NCI-H2081 (cell line): ENCODE measurements around the gene SOBP.

Experiments
- DNase-seq, 2 experiments: peaks; one replicate each; lab custom pipeline; 2025; lab: John Stamatoyannopoulos, UW

SOBP gene

DNA sequence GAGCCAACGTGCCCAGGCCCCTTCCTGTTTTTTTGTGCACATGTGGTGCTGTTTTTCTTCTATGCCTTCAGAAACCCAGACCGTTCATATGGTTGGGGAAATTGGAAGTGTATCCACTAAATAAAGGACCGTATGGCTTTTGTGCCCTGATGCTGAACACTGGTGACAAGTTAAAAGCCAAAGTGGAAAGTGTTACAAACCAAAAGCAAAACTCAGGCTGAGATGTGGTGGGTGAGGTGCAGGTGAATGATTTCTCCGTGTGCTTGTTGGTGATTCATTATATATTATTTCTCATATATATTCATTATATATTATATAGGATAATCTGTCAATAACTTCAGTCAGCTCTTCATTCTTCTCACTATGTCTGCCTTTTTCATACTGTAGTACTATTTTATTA, 148.6 kb downstream of the SOBP start:
- no peak for DNase-seq

DNA sequence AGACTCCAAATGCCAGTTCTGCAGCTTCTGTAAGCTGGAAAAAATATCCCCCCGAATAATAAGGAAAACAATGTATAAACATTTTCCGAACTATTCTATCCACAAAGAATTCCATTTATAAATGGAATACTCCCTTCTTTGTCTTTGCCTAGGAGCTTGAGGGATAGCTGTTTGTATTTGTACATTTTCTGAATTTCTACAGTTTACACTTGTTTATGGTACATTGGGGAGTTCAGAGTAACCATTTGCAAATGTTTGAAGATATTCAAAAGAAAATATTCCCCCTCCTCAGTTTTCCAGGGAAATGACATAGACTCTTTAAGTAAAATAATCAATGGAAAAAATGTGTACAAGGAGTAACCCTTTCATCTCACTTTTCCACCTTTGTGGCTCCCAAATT, 149.6 kb downstream of the SOBP start:
- DNase-seq, result no peak

DNA sequence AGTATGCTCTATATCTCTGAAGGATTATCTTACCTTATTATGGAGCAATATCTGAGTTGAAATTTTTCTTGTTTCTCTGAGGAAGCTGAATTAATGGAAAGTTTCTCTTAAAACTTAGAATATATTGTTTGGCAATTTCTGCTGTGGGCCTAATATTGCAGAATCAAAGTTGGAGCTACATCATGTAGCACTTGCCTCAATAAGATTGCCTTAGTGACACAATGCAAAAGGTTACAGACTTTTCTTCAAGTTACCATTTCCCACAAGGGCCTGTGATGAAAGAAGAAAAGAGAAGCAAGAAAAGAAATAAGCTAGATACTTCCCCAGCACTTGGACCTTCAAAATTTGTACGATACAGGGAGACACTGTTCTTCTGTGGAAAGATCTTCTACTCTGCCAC, 151.2 kb downstream of the SOBP start:
- DNase-seq, result no peak

DNA sequence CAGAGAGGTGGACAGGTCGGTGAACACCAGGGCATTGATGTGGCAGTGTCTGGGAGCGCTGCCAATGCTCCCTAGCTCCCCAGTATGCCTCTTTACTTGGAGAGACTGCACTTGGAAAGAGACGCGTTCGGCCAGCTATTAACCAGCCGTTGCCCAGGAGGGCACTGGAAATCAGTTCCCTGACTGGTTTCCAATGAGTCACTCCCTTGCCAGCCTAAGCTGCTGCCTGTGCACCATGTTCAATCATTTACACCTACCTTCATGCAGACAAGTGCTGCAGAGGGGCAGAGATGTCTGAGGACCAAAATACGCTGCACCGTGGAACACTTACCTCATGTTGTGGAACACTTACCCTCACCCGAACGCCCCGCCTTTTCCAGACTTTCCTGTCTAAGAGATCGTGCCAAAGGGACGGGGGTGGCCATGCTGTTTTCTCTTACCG, 151.6 kb downstream of the SOBP start:
- DNase-seq, result no peak

DNA sequence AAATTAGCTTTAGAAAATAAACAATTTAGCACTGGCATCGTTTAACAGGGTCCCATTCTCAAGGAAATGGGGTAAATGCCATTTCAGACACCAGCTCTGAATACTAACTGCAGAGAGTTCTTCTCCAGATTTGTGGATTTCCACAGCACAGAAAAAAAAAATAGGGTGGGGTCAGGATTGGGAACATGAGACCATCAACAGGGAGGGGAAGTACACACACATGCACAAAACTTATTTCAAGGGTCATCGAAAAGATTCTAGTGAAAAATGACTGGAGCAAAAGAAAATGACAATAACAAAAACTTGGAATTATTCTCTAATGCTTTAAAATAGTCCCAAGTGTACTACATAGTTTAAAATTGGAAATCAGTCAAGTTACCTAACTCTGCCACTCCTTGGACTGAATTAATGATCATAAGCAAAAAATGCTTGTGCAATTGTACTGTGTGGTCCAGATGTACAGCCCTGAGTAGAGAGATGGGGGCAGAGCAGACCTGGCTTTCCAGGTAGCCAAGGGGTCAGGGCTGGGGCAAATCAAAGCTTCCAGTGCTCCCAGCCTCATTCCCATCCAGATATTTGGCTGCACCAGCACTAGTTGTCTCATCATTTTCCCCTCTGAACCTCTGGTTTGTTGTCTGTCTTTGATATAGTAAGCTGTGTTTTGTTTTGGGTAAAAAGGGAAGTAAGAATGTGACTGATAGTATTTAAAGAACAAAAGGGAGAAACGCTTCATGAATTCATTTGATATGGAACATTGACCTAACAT, 152.4 kb downstream of the SOBP start:
- no peak for DNase-seq

DNA sequence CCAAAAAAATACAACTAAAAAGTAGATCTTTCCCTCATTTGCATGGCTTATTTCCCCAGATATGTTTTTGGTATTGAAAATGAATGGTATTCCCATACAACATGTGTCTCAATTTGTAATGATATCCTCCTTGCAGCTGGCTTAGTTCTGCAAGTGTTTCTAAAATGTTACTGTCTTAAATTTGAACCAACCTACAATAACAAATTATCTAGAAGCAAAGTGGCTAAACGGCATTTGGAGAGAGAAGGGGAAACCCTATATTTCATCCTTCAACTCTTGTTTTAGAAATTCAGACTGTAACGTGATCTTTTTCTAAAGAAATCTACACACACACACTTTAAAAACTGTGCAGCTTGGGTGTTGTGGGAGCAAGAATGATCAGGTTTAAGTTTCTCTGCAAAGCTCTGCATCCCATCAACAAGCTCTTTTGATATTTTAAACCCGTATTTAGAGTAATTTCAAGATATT, 153.0 kb downstream of the SOBP start:
- no peak for DNase-seq

DNA sequence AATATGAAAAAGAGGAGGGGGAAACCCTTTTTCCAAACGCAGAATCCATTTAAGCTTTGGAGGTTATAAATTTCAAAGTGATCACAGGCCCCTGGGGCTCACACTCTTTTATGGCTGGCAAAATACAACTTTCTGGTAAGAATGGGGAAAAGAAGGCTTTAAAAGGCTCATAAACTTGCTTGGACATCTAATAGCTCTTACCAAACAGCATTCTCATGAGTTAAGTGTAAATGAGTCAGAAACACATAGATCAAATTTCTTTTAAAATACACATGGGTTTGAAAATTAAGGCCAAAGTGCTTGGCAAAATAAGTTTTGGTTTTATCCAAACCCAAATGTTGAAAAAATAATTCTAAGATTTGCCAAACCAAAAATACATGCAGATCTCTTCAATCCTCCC, 154.6 kb downstream of the SOBP start:
- DNase-seq, result no peak

DNA sequence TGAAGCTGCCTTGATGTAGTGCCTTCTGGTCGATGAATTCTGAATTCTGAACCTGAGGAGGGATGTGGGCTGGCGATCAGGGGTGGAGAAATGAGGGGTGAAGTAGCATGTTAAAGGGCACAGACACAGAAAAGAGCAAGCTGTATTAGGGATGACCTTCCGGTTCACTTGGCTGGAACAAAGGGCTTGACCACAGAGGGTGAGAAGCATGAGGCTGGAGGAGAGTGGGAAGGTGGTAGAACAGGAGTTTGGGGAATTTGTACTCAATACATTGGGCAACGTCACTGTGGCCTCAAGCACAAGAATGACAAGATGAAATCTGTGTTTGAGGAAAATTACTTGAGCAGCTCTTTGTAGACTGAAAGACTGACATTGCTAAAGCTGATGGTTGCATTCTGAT, 155.8 kb downstream of the SOBP start:
- no peak for DNase-seq

DNA sequence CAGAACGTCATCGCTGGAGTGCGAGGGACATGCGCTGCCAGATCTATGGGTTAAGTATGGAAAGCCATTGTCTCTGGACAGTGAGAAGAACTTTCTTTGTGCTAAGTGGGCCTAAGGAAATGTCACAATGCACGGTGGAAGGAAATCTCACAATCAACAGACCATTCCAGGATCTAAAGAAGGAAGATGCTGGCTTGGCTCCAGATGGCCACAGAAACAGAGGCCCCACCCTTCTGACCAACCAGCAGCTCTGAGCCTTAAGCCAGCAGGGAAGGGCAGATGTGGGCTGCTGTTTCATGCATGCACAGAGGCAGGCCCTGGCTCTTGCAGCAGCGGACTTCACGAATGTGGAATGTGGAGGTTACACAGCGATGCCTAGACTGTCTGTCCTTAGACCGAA, 156.3 kb downstream of the SOBP start:
- no peak for DNase-seq

DNA sequence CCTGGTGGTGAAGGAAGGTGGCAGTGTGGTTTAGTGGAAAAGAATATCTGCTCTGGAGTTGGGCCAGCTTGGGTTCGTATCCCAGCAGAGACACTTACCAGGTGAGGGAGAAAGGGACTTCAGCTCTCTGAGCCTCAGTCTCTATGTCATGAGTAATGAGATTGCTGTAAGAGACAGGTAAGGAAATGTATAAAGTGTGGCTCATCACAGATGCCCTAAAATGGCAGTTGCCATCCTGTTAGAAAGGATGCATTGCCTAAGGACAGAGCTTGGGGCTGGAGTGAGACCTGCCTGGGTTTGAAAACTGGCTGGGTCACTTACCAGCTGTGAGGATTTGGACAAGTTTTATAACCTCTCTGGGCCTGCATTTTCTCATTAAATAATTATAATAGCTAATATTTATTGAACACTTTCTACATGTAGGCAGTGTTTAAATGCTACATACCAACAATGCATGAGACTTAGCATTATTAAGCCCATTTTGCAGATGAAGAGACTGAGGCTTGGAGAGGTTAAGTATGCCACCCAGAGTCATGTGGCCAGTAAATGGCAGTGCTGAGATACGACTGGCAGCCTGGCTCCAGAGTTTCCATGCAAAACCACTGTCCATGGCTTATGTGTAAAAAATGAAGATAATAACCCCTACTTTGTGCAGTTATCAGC, 157.0 kb downstream of the SOBP start:
- no peak for DNase-seq

DNA sequence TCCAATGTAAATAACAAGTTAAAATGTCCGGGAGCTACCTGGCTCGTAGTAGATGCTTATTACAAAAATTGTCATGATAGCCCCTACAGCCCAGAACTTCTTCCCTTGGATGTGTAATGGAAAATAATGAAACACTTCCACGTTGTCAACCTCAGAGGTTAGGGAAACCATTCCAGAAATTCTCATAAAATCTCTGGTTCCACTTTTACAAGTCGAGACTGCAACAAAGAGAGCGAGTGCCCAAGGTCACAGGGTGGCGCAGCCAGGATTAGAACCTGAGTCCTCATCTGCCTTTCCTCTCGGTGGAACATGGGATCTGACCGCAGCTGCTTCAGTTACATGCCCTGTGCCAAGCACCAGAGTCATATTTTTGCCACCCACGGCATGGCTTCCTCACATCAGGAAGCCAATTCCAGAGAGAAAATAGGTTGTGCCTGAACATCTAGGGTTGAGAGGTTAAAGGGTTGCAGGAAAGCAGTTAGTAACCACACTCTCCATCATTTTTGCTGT, 157.6 kb downstream of the SOBP start:
- no peak for DNase-seq

DNA sequence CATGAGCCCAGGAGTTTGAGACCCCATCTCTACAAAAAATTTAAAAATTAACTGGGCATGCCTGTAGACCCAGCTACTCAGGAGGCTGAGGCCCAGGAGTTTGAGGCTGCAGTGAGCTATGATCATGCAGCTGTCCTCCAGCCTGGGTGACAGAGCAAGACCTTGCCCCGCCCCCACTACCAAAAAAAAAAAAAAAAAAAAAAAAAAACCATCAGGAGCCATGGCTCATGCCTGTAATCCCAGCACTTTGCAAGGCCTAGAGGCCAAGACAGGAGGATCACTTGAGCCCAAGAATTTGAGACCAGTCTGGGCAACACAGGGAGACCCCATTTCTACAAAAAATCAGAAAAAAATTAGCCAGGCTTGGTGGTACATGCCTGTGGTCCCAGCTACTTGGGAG, 159.1 kb downstream of the SOBP start:
- no peak for DNase-seq

DNA sequence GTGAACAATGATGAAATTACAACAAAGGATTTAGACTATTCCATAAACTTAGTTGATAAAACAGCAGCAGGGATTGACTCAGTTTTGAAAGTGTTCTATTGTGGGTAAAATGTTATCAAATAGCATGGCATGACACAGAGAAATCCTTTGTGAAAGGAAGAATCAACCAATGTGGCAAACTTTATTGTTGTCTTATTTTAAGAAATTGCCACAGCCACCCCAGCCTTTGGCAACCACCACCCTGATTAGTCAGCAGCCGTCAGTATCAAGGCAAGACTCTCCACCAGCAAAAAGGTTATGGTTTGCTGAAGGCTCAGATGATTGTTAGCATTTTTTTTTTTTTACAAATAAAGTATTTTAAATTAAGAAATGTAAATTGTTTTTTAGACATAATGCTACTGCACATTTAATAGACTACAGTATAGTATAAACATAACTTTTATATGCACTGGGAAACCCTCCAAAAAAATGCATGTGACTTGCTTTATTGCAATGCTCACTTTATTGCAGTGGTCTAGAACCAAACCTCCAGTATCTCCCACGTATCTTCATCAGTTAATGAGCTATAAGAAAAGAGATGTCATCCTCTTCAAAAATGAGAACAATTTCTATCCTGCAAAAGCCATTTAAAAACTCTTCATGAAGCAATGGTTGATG, 162.7 kb downstream of the SOBP start:
- DNase-seq, result no peak

DNA sequence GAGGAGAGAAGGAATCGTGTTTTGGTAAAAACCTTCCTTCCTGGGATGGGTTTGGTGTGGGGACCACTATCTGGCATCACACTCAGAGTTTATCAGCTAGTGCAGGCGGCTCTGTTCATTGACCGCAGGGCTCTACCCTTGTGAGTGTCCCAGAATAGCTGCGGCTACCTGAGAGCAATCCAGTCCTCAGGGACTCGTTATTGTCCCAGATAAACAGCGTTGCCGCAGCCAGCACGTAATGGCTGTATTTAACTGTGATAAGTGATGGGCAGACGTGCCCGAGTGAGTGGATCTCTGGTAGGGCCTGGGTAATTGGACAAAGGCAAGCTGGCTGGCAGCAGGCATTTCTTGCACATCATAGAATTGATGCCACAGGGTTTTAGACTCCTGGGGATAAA, 163.3 kb downstream of the SOBP start:
- peak; percentile 60 to 67 for DNase-seq

DNA sequence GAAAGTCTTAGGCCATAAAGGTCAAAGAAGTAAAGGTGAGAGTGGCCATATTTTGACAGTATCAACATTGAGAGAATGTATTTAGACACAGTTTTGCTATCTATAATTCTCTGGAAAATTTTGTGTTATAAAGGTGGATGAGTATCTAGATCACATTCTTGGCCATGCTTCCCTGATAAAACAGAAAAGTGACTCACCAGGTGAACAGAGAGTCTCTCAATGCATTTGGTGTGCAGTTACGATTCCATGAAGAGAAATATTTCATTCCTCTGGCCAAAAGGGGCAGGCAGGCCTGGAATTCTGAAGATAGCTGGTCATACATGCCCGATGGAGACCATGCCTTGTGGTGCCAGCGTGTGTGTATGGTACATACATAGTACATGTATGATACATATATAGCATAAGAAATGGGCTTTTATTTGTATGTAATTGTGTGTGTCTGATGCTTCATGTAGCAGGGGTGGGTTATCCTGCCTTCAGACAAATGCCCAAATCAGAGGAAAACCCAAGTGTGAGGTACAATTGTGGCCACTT, 164.0 kb downstream of the SOBP start:
- no peak for DNase-seq

DNA sequence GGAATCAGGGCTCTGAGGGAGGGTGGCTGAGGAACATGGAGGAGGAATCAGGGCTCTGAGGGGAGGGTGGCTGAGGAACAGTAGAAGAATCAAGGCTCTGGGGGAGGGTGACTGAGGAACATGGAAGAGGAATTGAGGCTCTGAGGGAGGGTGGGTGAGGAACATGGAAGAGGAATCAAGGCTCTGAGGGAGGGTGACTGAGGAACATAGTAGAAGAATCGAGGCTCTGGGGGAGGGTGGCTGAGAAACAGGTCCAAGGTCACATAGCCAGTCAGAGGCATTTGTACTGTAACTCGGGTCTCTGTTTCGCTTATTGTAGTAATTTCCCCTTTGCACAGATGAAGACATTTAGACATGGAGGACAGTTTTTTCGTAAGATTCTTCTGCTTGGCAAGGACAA, 164.8 kb downstream of the SOBP start:
- no peak for DNase-seq

DNA sequence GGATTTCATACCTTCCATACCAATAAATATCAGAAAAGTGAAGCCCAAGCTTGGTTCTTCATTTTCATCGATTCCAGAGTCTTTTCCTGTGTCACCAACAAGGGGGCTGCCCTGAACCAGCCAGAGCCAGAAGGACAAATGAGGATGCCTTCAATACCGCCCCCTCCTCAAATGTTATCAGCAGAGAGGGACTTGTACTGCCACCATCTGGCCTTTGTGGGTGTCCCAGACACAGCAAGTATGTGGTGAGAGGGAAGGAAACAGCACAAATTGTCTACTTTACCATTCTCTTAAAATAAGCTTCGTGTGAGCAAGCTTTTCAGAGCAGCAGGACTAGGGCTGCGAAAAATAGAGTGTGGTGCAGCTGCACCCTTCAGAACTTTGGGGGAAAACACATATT, 165.3 kb downstream of the SOBP start:
- DNase-seq, result peak; percentile 16 to 40

DNA sequence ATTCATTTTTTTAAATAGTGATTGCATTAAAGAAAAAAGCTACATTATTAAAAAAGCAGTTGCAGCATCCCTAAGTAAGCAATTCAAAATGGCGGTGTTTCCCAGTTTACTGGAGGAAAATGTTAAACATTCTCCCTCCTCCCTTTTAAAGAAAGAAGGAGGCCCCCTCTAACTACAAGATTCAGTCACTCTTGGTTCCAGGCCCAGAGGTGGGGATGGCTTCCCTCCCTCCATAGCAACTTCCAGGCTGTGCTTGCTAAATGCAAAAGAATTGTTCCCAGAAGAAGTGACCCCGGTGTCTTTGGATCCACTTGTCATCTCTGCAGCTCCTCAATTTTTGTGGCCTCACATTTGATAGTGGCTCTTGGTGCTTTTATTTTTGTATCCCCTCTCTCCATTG, 165.9 kb downstream of the SOBP start:
- DNase-seq, result no peak

DNA sequence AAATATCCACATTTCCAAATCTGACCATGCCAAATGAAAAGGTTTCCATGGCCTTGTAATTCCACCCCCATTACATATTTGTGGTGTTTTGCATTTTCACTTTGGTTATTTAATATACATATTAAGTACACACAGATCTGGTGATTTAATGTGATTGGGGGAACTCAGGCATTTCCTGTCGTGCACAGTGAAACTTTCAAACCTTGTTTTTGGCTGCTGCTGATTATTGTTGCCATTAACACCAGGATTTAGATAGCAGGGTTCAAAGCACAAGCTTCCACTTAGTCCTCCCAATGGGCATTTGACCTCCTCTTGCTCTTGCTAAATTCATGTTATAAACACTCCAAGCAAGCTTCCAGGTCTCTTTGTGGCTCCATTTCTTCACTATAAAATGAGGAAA, 166.5 kb downstream of the SOBP start:
- DNase-seq, result no peak

DNA sequence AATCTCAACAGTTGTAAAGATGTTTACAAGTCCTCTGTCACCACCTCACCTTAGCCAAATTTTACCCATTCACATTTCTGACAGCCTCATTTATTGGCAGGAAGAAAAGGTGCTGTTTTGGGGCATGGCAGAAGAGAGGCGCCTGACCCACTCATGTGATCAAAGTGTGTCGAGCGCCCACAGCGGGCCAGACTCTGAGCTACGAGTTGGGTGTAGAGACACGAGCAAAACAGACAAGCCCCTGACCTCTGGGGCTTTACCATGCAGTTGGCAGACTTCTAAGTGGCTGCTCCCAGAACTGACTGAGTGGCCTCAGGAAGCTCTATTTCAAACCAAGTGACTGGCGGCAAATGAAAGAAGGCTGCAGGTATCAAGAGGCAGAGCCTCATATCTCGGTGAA, 167.0 kb downstream of the SOBP start:
- DNase-seq, result no peak

DNA sequence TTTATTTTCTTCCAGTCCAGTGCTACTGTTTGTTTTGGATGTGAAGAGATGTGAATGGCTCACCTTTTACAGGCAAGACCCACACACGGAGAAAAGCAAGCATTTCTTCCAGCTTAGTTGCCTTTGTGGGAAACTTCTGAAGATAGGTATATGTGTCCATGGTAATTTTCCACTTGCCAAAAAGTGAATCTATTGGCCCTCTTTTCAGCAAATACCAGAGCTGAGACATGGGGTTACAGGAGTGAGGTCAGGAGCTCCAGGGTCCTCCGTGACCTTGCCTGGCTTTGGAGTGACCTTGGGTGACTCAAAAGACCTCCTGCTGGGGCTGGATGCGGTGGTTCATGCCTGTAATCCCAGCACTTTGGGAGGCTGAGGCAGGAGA, 167.4 kb downstream of the SOBP start:
- no peak for DNase-seq

DNA sequence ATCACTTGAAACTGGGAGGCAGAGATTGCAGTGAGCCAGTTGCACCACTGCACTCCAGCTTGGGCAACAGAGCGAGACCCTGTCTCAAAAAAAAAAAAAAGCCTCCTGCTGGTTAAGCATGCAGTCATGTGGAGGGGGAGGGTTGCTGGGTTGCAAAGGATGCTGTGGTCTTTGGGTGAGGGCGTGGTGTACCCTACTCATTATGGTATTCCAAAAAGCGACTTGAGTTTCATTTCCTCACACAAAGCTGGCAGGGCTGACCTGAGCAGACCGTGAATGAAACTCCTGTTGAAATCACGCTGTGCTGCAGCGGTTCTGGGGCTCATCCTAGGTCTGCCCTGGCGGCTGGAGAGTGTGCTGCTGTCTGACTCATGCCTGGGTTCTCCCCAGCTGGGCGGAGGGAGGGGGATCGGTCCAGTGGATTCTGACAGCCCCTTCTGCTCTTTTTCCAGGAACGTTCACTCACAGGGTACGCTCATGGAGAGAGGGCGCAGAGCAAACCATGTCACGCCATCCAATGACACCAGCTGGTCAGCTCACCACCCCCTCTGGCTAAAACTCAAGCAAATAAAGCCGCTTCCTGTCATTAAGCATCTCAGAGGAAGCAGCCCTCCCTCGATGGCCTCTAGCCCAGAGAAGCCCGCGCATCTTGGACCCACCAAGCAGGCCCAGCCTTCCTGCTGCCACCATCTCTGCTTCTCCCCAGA, 168.0 kb downstream of the SOBP start:
- DNase-seq, result peak; percentile 14 to 57
